GM10266 (cell line): Measurements from ENCODE around the gene DLL4.
A peak's percentile ranks its signal among the peaks of the same experiment; 100 is the strongest.

Experiments used
- DNase-seq: peaks from one replicate; pipeline ENCODE4 v3.0.0; 2012; ENCODE audit errors: extremely low spot score
- TF ChIP-seq, protein P1 (sequence below): IDR thresholded peaks from 2 replicates; pipeline ENCODE4 v1.5.1; 2012; ENCODE audit warnings: mild to moderate bottlenecking, low read depth; ENCODE audit not compliant: control insufficient read depth, insufficient read depth; ENCODE audit errors: missing control alignments

DLL4 gene

DNA sequence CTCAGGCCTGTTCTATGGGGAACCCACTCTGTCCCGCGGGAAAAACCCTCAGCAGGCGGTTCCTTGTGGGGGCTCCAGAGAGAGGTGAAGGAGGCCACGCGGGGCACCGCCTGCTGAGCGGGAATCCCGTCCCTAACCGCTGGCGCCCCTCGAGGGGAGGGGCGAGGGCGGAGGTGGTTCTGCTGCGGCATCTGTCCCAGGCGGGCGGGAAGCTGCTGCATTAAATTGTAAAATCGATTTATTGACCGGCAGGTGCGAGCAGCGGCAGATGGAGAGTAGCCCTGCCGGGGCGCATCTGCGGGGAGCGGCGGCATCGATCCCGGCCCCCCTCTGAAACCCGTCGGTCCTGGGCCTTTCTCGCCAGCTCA is 3.7 kb upstream of the DLL4 start:
- TF ChIP-seq, protein P1, sequence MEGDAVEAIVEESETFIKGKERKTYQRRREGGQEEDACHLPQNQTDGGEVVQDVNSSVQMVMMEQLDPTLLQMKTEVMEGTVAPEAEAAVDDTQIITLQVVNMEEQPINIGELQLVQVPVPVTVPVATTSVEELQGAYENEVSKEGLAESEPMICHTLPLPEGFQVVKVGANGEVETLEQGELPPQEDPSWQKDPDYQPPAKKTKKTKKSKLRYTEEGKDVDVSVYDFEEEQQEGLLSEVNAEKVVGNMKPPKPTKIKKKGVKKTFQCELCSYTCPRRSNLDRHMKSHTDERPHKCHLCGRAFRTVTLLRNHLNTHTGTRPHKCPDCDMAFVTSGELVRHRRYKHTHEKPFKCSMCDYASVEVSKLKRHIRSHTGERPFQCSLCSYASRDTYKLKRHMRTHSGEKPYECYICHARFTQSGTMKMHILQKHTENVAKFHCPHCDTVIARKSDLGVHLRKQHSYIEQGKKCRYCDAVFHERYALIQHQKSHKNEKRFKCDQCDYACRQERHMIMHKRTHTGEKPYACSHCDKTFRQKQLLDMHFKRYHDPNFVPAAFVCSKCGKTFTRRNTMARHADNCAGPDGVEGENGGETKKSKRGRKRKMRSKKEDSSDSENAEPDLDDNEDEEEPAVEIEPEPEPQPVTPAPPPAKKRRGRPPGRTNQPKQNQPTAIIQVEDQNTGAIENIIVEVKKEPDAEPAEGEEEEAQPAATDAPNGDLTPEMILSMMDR, result no peak
- no peak for DNase-seq

DNA sequence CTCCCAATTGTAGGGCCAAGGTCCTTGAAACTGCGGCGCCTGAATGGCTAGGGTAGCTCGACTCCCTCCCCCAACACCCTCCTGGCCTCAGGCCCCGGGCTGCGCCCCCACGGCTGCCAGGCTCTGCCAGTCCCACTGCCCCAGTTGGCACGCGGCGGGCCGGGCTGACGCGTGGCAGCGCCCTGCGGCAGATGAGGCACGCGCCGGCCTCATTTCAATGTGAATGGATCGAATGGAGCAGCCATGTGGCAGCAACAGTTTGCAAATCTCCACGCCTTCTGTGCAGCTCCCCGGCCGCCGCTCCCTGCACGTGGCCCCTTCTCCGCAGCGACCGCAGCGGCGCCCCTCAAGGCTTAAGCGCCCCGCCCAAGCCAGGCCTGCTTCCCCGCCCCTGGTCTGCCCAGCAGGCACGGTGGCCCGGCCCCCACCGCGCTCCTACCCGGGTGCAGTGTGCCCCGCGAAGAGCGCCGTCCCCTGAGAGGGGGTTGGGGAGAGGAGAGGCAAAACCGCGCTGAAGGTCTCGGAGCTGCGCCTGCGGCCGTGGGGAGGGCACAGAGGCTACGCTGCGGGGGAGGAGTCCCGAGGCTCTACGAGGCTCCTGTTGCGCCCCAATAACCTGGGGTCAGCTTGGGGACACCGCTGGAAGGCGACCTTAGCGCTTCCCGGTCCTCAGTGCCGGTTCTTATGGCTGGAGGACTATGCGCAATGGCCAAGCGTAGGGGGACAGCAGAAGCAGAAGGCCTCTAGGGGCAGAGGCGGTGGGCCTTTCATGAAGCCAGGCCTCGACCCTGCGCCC is 3.1 kb upstream of the DLL4 start:
- TF ChIP-seq, protein P1, result no peak
- DNase-seq, result no peak

DNA sequence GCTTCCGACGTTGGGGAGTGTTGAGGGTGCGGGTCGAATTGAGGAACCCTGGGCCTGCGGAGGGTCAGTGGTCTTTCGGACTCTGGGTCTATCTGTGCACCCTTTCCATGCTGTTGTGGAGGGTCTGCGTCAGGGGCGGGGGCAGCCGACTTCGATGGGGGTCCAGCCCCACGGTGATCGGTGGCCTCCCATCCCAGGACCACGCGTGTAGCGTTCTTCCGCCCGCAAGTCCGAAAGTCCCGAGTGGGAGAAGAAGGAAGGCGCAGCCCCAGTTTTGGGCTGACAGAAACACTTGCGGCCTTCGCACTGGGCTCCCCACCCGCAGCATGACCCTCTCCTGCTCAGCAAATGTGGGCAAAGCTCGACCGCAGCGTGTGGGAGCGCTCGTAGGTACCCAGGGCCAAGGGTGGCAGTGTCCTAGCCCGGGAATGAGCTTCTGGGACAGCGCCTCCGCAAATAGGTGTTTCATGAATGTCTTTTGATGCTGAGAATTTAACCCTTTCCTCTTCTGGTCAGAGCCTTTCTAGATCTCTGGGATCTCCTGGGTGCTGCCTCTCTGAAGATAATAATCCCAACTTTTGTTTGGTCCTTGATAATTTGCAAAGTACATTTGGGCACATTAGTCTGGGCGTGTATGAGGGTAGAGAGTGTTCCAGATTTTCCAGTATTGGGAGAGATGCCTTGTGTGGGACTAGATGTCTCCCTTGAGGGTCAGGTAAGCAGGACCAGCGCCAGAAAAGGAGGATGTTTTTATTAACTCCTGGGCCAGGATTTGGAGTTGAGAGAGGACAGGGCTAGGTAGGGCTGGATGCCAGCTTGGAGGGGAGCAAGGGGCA is 2.3 kb upstream of the DLL4 start:
- DNase-seq, result no peak

DNA sequence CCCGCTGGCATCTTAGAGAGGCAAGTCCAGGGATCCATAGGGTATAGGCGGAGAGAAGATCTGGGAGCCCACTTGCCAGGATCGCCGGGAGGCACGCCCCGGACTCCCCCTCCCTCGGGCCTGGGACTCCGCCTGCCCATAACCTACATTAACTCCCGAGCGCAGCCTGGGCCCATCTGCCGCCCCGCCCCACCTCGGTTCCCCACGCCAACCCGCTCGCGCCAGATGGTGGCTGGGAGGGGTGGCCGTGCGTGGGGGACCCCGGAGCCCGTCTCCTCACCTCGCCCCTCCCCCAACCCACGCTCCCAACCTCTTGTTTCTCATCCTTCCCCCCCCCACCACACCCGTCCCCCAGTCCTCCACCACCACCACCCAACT is 1.7 kb upstream of the DLL4 start:
- DNase-seq, result no peak
- TF ChIP-seq, protein P1, result no peak

More for the DNA sequence above, 2.3 kb upstream of the DLL4 start:
- TF ChIP-seq, protein P1, result no peak

DNA sequence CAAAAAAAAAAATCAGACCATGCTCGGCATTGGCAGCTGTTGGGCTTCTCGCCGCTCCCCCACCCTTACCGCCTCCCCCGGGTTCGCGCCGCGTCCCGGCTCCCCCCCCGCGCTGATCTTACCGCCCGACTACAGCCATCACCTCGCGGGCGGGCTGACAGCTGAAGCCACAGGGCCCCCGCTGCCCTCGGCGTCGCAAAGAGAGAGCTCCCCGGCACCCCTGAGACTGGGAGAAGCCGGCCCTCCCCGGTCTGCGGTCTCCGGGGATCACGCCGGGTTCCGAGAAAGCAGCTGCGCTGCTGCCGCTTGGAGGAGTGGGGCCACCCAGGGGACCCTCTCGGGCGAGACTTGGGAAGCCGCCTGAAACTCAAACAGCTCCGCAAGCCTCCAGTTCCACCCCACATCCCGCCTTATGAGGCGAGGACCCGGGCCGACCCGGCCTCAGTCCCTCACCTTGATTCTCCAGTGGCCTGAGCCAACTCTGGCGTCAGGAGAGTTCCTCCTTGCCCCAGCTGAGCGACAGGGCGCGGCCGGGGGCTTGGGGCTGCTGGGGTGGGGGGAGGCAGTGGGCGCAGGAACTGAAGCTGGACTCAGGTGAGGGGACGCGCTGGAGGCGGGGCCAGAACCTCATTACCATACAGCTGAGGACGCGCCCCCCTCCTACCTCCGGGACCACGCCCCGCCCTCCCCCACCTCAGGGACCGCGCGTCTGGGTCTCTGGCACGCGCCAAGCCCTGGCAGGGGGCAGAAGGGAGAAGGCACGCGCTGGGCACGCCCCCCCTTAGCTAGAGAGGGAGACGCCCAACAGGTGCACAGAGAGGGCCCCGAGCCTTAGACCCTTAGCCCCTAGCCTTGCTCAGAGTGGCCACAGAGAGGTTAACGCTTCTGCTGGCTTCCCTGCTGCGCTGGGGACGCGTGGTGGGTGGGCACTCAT is 1.0 kb upstream of the DLL4 start:
- TF ChIP-seq, protein P1, result no peak
- DNase-seq, result no peak

DNA sequence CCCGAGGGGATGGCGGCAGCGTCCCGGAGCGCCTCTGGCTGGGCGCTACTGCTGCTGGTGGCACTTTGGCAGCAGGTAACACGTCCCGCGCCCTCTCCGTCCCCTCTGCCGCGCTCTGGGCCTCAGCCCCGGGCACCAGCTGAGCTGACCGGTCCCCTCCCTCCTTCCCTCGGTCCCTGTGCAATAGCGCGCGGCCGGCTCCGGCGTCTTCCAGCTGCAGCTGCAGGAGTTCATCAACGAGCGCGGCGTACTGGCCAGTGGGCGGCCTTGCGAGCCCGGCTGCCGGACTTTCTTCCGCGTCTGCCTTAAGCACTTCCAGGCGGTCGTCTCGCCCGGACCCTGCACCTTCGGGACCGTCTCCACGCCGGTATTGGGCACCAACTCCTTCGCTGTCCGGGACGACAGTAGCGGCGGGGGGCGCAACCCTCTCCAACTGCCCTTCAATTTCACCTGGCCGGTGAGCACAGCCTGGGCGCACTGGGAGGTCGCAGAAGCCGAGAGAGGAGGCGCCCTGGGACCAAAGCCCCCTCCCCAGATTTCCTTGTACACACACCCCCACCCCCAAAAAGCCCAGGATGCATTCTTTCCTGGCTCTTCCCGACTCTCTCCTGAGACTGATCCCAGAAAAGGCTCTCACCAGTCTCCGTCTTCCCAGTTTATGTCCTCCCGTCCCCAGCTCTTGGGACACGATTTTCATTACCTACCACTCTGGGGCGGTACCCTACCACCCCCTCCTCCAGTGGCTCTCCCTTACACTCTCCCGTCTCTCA is 705 bp downstream of the DLL4 start:
- TF ChIP-seq, protein P1, result peak; percentile 15
- no peak for DNase-seq
